Measurements from ENCODE around the gene ABCF3.

Gene ABCF3

DNA sequence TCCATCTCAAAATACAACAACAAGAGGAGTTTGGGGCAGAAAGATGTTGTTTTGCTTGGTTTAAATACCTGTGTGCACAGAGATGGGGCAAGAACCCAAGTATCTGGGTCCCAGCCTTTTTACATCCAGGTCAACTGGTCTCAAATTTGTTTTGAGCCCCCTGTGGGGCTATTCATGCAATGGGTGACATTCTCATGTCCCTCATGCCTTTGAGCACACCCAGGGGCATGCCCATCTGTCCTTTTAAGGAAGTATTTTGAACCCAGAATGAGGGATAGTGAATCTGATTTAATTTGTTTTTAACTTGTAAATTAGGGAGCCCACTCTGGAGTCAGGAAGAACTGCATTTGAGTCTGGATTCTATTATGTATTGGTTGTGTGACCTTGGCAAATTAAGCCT lies 14.8 kb downstream of the ABCF3 start:
- FAIRE-seq (no peak), DNase-seq (ENCODE audit: insufficient read length, low spot score) (no peak)
- TF ChIP-seq TAF1 (IDR thresholded peaks at IDR 0.05; ENCODE audit: low read depth, low read length): no peak
- TF ChIP-seq POLR2AphosphoS5 (IDR thresholded peaks at IDR 0.05; ENCODE audit: low read depth, low read length): no peak
- TF ChIP-seq SPI1 (IDR thresholded peaks at IDR 0.05; ENCODE audit: low read depth, low read length): no peak
- no peak for TF ChIP-seq POU2F2 (IDR thresholded peaks at IDR 0.05; ENCODE audit: low read depth, low read length)
- no peak for TF ChIP-seq PAX5 (IDR thresholded peaks at IDR 0.05; ENCODE audit: insufficient read depth, low read length, severe bottlenecking)
- no peak for TF ChIP-seq POLR2A (IDR thresholded peaks at IDR 0.05; ENCODE audit: low read depth, low read length)

DNA sequence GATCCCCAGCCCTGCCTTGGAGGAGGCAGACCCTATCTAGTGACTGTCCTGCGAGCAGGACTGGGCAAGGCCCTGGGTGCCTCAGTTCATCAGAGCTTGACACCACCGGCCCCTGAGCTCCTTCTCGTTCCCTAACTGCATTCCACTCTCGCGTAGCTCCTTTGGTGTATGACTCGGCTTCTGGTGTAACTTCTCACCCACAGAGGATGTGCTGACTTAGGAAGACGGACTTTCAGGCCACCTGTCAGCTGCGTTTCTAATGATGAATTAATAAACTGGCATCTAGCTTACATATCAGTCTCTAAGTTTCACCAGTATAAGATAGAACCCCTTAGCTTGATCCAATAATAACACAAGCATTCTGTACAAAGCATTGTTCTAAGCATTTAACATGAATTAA lies 17.5 kb downstream of the ABCF3 start:
- DNase-seq (ENCODE audit: insufficient read length, low spot score) (no peak), FAIRE-seq (no peak)
- TF ChIP-seq POU2F2 (IDR thresholded peaks at IDR 0.05; ENCODE audit: low read depth, low read length) (no peak), POLR2A (IDR thresholded peaks at IDR 0.05; ENCODE audit: low read depth, low read length) (no peak), PAX5 (IDR thresholded peaks at IDR 0.05; ENCODE audit: insufficient read depth, low read length, severe bottlenecking) (no peak), TAF1 (IDR thresholded peaks at IDR 0.05; ENCODE audit: low read depth, low read length) (no peak), SPI1 (IDR thresholded peaks at IDR 0.05; ENCODE audit: low read depth, low read length) (no peak), POLR2AphosphoS5 (IDR thresholded peaks at IDR 0.05; ENCODE audit: low read depth, low read length) (no peak)

DNA sequence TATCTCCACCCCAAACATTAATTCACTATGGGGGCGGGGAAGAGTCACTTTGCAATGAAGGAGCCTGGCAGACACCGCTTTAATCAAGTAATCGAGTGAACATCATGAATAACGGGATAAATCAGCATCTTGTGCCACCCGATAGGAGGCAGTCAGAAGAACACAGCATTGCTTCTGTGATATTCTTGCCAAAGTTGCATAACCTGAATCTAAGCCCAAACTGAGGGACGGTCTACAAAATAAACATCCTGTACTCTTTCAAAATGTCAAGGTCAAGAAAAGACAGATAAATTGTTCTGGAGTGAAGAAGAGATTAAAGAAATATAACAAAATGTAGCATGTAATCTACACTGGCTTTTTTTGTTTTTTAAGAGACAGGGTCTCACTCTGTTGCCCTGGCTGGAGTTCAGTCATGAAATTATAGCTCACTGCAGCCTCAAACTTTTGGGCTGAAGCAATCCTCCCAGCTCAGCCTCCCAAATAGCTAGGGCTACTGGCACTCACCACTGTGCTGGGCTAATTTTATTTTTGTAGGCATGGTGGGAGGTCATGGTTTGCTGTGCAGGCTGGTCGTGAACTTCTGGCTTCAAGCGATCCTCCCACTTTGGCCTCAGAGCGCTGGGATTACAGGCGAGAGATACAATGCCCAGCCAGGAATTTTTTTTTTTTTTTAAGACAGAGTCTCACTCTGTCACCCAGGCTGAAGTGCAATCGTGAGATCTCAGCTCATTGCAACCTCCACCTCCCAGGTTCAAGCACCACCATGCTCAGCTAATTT lies 23.3 kb downstream of the ABCF3 start:
- no peak for FAIRE-seq
- no peak for TF ChIP-seq PAX5 (IDR thresholded peaks at IDR 0.05; ENCODE audit: insufficient read depth, low read length, severe bottlenecking)
- TF ChIP-seq POLR2A (IDR thresholded peaks at IDR 0.05; ENCODE audit: low read depth, low read length): no peak
- no peak for TF ChIP-seq TAF1 (IDR thresholded peaks at IDR 0.05; ENCODE audit: low read depth, low read length)
- no peak for TF ChIP-seq POLR2AphosphoS5 (IDR thresholded peaks at IDR 0.05; ENCODE audit: low read depth, low read length)
- TF ChIP-seq SPI1 (IDR thresholded peaks at IDR 0.05; ENCODE audit: low read depth, low read length): no peak
- TF ChIP-seq POU2F2 (IDR thresholded peaks at IDR 0.05; ENCODE audit: low read depth, low read length): no peak
- DNase-seq (ENCODE audit: insufficient read length, low spot score): no peak

DNA sequence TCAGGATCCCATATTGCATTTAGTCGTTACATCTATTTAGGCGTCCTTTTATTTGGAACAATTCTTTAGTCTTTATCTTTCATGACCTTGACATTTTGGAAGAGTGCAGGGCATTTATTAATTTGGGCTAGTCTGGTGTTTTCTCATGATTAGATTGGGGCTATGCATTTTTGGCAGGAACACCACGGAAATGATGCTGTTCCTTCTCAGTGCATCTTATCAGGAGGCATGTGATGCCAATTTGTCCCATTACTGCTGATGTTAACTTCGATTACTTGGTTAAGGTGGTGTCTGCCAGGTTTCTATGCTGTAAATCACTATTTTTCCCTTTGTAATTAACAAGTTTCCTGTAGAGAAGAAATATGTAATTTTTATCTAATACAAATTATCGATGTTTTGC lies 25.3 kb downstream of the ABCF3 start:
- TF ChIP-seq POLR2AphosphoS5 (IDR thresholded peaks at IDR 0.05; ENCODE audit: low read depth, low read length) (no peak), POLR2A (IDR thresholded peaks at IDR 0.05; ENCODE audit: low read depth, low read length) (no peak), TAF1 (IDR thresholded peaks at IDR 0.05; ENCODE audit: low read depth, low read length) (no peak), SPI1 (IDR thresholded peaks at IDR 0.05; ENCODE audit: low read depth, low read length) (no peak), POU2F2 (IDR thresholded peaks at IDR 0.05; ENCODE audit: low read depth, low read length) (no peak), PAX5 (IDR thresholded peaks at IDR 0.05; ENCODE audit: insufficient read depth, low read length, severe bottlenecking) (no peak)
- FAIRE-seq (no peak), DNase-seq (ENCODE audit: insufficient read length, low spot score) (no peak)

DNA sequence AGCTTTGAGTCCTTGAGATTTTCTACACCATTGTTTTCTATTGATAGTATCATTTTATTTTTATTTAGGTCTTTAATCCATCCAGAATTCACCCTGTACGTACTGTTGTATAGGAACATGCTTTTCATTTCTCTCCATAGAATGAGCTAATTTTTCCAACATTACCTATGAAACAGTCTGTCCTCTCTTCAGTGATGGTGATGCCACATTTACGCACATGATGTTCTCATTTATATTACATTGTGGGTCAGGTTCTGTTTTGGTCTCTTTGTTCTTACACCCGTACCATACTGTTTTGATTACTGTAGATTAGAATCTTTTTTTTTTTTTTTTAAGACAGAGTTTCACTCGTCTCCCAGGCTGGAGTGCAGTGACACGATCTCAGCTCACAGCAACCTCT lies 25.7 kb downstream of the ABCF3 start:
- TF ChIP-seq TAF1 (IDR thresholded peaks at IDR 0.05; ENCODE audit: low read depth, low read length) (no peak), PAX5 (IDR thresholded peaks at IDR 0.05; ENCODE audit: insufficient read depth, low read length, severe bottlenecking) (no peak), POU2F2 (IDR thresholded peaks at IDR 0.05; ENCODE audit: low read depth, low read length) (no peak)
- DNase-seq (ENCODE audit: insufficient read length, low spot score) (no peak), FAIRE-seq (no peak)

DNA sequence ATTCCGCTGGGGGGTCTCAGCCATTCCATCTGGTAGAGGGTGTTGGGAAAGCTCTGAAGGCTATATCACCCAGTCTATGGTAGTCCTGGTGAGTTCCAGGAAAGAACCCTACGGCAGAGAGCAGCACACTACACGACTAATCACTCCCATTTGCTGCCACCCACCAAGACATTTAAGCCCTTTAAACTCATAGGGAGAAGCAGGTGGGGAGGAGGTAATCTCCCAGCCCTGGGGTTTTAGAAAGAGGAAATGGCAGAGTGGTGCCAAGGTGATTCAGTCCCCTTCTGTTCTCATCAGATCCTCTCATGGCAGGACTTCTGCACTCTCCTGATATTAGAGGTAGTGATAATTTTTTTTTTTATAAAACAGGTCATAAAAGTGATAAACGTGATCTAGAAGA lies 32.8 kb downstream of the ABCF3 start:
- no peak for DNase-seq (ENCODE audit: insufficient read length, low spot score)
- FAIRE-seq: no peak
- TF ChIP-seq TAF1 (IDR thresholded peaks at IDR 0.05; ENCODE audit: low read depth, low read length) (no peak), POLR2AphosphoS5 (IDR thresholded peaks at IDR 0.05; ENCODE audit: low read depth, low read length) (no peak), SPI1 (IDR thresholded peaks at IDR 0.05; ENCODE audit: low read depth, low read length) (no peak), PAX5 (IDR thresholded peaks at IDR 0.05; ENCODE audit: insufficient read depth, low read length, severe bottlenecking) (no peak), POLR2A (IDR thresholded peaks at IDR 0.05; ENCODE audit: low read depth, low read length) (no peak), POU2F2 (IDR thresholded peaks at IDR 0.05; ENCODE audit: low read depth, low read length) (no peak)

DNA sequence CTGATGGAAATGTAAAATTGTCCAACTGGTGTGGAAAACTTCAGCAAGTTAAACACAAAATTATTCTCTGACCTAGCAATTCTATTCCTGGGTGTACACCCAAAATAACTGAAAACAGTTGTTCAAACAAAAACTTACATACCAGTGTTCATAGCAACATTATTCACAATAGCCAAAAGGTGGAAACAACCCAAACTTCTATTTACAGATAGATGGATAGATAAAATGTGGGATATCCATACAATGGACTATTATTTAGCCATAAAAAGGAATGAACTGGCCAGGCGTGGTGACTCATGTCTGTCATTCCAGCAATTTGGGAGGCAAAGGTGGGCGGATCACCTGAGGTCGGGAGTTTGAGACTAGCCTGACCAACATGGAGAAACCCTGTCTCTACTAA lies 36.5 kb downstream of the ABCF3 start:
- DNase-seq (ENCODE audit: insufficient read length, low spot score) (no peak), FAIRE-seq (no peak)
- no peak for TF ChIP-seq POLR2AphosphoS5 (IDR thresholded peaks at IDR 0.05; ENCODE audit: low read depth, low read length)
- TF ChIP-seq PAX5 (IDR thresholded peaks at IDR 0.05; ENCODE audit: insufficient read depth, low read length, severe bottlenecking): no peak
- TF ChIP-seq TAF1 (IDR thresholded peaks at IDR 0.05; ENCODE audit: low read depth, low read length): no peak
- TF ChIP-seq POU2F2 (IDR thresholded peaks at IDR 0.05; ENCODE audit: low read depth, low read length): no peak
- no peak for TF ChIP-seq POLR2A (IDR thresholded peaks at IDR 0.05; ENCODE audit: low read depth, low read length)
- TF ChIP-seq SPI1 (IDR thresholded peaks at IDR 0.05; ENCODE audit: low read depth, low read length): no peak

DNA sequence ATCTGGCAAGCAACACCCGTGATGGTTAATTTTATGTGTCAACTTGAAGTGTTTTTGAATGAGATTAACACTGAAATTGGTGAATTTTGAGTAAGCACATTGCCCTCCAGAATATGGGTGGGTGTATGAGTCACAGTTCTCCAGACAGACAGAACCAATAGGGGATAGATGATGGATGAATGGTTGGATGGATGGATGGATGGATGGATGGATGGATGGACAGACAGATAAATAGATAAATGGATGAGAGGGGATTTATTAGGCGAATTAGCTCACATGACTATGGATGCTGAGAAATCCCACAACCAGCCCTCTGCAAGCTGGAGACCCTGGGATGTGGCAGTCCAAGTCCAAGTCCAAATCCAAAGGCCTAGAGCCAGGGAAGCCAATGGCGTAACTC lies 37.9 kb downstream of the ABCF3 start:
- FAIRE-seq (no peak), DNase-seq (ENCODE audit: insufficient read length, low spot score) (no peak)
- no peak for TF ChIP-seq POLR2AphosphoS5 (IDR thresholded peaks at IDR 0.05; ENCODE audit: low read depth, low read length)
- no peak for TF ChIP-seq POU2F2 (IDR thresholded peaks at IDR 0.05; ENCODE audit: low read depth, low read length)
- no peak for TF ChIP-seq POLR2A (IDR thresholded peaks at IDR 0.05; ENCODE audit: low read depth, low read length)
- no peak for TF ChIP-seq SPI1 (IDR thresholded peaks at IDR 0.05; ENCODE audit: low read depth, low read length)
- no peak for TF ChIP-seq TAF1 (IDR thresholded peaks at IDR 0.05; ENCODE audit: low read depth, low read length)
- no peak for TF ChIP-seq PAX5 (IDR thresholded peaks at IDR 0.05; ENCODE audit: insufficient read depth, low read length, severe bottlenecking)

DNA sequence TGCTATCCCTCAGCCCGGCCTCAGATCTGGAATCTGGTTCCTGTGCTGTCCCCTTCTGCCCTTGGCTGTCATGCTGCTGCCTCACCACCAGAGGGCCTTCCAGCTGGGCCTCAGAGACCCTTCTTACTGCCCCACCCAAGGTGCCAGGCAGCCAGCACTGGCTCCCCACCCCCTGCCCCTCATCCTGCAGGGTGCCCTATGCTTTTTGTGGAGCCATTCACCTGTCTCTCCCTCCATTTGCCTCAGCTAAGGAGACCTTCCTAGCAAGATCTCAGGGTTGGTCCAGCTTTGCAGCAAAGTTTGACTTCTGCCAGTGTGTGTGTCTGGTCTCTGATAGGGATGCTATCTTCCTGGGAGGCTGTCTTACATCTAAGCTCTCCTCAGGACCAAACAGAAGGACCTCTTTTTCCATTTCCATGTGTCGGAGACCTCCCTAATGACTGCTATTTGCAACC lies 41.5 kb downstream of the ABCF3 start:
- FAIRE-seq (peak; percentile 67), DNase-seq (ENCODE audit: insufficient read length, low spot score) (peak; percentile 68)
- TF ChIP-seq TAF1 (IDR thresholded peaks at IDR 0.05; ENCODE audit: low read depth, low read length) (no peak), POLR2AphosphoS5 (IDR thresholded peaks at IDR 0.05; ENCODE audit: low read depth, low read length) (no peak), POLR2A (IDR thresholded peaks at IDR 0.05; ENCODE audit: low read depth, low read length) (no peak)

Measured in GM12891 (cell line).